Measurements from ENCODE around the gene SLC46A1.
A peak's percentile ranks its signal among the peaks of the same experiment; 100 is the strongest.

Gene SLC46A1

DNA sequence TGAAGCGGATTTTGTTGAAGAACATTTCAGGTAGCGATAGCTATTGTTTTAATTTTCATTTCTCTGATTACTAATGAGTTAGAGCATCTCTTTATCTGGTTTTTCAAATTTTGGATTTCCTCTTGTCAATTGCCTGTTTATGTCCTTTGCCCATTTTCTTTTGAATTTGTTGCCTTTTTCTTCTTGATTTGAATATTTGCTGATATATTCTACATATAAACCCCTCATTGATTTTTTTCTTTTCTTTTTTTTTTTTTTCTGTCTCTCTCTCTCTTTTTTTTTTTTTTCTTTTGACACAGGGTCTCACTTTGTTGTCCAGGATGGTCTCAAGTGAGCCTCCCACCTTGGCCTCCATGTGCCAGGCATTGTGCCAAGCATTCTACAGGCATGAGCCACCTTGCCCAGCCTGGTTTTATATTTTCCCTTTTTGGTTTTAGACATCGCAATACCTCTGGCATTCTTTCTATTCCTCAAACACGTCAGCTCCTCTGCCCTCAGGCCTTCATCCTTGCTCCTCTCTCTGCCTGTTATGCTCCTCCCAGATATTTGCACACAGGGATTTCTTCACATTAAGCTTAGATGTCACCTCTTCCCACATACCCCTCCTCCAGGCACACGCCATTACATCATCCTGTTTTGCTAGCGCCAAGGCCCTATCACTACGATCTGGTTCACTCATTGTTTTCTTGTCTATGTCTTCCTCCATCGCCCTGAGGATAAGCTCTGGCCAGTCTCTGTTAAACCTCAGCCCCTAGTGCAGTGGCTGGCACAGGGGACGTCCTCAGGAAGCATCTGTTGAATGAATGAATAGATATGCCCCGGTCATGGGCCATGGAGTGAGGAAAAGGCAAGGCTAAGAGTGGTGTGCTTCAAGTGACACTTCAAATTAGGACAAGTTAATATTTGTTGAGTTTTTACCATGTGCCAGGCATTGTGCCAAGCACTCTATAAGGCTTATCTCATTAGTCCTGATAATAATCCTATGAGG is 25.9 kb downstream of the SLC46A1 start:
- DNase-seq, result no peak

DNA sequence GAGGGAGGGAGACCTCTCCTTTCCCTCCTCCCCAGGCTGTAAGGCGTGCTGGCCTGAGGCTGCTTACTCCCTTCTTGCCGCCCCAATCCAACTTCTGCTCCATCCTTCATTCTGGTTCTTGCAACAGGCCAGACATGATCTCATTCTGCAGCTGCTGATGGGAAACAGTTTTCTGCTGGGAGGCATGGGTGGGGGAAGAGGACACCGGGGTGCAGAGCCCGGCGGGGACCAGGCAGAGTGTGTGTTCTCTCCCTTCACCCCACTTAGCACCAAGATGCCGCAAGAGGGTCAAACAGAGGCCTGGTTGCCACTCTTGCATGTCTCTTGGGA is 33.1 kb downstream of the SLC46A1 start:
- DNase-seq, result no peak

DNA sequence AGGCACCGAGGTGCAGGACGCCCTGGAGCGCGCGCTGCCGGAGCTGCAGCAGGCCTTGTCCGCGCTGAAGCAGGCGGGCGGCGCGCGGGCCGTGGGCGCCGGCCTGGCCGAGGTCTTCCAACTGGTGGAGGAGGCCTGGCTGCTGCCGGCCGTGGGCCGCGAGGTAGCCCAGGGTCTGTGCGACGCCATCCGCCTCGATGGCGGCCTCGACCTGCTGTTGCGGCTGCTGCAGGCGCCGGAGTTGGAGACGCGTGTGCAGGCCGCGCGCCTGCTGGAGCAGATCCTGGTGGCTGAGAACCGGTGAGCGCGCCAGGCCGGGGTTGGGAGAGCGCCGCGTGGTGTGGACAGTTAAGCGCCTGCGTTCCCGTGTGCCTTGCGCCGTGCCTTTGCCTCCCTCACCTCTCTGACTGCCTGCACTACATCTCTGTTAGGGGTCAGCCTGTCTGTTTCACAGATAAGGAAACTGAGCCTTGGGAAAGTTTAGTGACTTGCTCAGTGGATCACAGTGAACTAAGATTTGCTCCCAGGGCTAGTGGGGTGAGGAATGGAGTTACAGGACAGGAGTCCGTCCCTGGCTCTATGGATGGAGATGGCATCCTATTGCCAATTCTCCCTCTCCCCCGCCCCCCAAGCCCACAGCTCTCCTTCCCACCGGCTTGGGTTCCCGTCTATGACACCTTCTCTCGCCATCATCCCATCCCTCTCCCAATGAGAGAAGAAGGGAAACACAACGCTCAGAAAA is 33.6 kb downstream of the SLC46A1 start:
- DNase-seq, result peak; percentile 53

DNA sequence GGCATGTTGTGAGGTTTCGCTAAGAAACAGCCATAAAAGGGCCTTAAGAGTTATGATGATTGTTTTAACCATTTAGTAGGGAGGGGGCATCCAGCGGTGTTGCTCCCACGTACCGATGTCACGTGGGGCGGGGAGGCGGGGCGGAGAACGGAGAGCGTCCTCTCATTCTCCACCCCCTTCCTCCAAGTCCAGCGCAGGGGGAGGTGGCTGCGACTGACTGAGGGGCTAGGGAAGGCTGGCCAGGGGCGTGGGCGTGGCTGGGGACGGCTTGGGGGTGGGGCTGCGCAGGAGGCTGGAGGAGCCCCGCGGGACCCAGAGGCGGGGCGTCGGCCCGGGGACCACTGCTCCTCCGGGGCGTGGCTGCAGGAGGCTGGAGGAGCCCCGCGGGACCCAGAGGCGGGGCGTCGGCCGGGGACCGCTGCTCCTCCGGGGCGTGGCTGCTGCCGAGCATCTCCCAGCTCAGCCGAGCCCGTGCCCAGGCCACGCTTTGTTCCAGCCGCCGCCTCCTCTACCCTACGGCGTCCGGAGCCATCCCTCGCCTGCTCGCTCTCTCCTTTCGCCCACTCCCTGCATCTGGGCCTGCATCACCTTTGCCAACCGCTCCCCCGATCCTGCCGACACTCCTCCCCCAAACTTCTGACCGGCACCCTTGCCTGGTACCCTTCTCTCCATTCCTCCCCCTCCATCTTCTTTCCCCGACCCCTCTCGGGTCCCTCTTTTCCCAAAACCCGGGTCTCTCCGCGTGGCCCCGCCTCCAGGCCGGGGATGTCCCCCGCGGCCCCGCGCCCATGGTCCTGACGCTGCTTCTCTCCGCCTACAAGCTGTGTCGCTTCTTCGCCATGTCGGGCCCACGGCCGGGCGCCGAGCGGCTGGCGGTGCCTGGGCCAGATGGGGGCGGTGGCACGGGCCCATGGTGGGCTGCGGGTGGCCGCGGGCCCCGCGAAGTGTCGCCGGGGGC is 34.5 kb downstream of the SLC46A1 start, which contains the start of gene SARM1:
Gene SARM1 (plus strand): TSS at position 450 of the 958 bp plus-strand sequence. CDS start 339 bp downstream, at position 789.
- peak; percentile 90 for DNase-seq

DNA sequence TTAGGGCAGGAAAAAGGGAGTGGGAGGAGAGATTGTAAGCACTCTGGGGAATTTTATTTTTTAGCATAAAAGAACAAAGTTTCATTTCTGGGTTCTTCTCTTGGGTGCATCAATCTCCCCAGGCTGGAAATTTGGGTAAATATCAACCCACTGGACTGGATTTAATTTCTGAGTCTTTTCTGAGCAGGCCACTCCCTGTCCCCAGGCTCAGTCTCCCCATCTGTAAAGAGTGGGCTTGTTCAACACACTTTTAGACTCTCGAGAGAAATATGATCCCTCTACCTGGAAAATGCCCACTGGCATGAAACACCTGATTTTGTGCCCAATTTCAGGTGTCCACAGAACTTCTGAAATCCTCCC is 35.3 kb downstream of the SLC46A1 start:
- DNase-seq, result no peak

DNA sequence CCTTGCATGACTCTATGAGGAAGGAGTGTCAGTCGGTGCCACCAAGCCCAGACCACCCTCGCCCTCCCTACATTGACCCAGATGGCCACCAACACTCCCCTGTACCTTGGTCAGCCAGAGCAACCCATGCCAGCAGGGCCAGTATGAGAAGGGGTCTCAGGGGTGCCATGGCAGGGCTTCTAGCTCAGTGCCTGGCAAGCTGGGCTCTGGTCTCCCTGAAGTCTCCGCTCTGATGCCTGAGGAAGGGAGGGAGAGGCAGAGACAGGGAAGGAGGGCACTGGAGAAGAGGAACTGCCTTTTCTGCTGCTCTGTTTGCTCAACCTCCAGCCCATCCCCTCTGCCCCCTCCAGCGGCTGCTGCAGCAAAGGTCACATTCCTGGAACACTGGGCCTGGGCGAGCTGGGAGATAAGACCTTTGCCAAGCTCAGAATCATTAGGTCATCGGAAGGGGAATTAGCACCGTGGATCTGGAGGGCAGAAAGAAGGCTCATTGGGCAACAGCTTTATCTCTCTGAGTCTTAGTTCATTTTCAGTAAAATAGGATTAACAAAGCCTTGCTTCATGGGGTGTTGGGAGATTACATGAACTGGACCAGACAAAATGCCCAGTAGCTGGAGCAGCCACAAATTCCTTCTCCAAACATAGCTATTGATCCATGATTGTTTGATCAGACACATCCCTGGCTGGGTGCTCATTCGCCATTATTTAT is 35.8 kb downstream of the SLC46A1 start, which contains the start of gene VTN:
Gene VTN (minus strand): TSS at position 273 of the 709 bp plus-strand sequence. CDS start 104 bp downstream, at position 169.
- DNase-seq, result no peak

DNA sequence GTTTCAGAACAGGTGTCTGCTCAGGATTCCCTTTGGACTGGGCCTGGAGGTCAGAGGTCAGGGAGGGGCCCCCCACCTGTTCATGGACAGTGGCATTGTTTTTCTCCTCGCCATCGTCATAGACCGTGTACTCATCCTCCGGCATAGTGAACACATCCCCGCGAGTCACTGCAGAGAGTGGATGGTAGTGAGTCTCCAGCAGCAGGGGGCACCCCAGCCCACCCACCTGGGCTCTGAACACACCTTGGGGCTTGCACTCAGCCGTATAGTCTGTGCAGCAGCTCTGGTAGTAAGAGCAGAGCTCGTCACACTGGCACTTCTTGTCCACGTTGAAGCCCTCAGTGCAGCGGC is 36.4 kb downstream of the SLC46A1 start:
- DNase-seq, result no peak

DNA sequence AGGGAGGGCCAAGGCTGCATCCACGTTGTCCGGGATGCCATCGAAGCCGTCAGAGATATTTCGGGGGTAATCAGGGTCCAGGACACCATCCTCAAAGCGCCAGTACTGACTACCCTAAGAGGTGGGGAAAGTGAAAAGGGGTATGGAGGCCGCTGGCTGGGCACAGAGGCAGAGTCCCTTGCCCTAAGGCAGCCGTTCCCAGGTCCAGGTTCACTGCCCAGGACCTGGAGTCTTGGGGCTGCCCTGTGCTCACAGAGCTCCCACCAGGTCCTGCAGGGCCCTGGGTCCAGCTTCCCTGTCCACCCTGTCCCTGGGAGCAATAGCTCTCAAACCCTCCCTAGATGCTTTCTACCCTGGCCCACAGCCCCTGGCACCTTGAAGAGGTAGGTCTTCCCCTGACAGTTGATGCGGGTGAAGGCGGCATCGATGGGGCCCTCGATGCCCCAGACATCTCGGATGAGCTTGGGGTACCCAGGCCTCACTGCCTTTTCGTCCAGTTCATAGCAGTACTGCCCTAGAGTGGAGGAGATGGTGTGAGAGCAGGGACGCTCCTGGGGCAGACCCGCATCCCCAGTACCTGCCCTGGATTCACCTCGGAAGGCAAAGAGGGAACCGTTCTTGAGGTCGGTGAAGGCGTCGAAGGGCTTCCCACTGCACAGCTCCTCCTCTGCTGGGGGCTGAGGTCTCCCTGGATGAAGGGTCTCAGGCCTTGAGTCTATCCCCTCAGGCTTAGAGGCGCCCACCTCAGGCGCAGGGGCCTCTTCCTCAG is 36.9 kb downstream of the SLC46A1 start:
- DNase-seq, result no peak

DNA sequence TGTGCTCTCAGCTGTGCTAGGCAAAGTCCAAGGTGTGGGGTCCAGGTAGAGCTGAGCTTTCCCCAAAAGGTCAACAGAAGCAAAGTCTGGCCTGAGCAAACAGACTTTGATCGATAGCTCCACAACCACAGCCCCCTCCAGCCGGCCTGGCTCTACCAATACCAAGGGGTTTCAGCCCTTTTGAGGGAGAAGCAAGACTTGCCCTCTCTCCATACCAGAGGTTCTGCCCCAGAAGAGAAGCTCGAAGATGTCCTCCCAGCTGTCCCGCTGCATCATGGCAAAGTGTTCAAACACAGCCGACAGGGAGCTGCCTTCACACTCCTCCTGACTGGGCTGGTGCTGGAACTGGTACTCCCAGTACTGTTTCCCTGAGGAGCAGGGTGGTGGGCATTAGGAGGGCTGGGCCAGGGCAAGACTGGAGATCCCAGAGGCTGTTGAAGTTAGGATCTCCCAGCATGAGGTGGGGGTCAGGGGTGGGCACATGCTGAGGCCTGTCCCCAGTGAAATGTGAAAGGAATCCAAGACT is 37.6 kb downstream of the SLC46A1 start:
- DNase-seq, result no peak

DNA sequence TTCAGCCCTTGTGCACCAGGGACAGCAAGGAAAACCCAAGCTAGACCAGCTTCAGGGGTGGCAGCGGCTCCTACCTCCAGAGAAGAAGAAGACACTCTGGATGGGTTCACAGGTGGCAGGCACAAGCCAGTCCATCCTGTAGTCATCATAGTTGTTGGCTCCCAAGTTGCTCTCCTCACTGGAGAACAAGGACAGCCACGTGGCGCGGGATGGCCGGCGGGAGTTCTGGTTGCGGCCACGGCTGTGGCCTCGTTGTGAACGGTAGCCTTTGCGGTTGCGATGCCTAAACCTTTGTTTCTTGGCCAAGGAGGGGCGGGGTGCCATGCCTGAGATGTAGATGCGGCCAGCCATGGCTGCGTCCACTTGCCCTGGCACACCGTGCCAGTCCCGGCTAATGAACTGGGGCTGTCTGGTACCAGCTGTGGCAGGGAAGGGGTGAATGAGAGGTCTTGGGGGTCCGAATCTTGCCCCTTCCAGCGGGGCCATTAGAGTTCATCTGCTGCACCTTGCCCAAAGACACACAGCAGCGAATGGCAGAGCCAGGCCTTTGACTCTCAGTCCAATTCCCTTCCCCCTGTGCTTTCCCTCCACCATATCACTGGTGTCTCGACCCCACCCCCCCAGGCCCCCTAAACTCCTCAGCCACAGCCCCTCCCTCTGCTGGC is 38.2 kb downstream of the SLC46A1 start:
- DNase-seq, result no peak

DNA sequence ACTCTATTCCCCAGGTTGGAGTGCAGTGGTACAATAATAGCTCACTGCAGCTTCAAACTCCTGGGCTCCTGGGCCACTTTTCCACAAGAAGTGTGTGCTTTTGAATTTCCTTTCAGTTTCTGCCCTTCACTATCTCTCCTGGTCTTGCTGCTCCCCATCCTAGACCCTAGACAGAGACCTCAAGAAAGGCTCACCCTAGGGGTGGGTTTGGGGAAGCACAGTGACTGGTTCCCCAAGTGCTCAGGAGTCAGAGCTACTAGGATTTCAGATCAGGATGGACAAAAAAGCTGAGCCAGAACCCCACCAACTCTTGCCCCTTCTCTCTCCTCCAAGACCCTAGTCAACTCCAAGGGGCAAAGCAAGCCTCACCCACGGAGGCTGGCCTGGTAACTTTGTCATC is 39.4 kb downstream of the SLC46A1 start:
- no peak for DNase-seq

DNA sequence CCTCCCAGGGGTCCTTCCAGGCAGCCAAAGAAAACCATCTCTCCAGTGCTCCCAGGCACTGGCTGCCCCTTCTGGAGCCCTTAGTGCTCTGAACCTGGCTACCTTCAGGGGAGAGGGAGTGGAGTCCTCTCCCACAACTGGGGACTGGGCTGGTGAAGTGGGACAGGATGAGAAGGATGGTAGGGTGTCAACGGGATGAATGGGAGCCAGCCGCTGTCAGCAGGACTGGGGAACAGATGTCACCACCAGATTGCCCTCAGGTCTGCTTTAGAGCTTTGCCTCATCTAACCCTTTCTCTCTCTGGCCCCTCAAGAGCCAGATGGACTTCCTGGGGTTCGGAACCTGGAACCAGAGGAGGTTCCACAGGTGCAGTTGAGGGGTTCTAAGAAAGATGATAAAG is 40.5 kb downstream of the SLC46A1 start:
- no peak for DNase-seq

DNA sequence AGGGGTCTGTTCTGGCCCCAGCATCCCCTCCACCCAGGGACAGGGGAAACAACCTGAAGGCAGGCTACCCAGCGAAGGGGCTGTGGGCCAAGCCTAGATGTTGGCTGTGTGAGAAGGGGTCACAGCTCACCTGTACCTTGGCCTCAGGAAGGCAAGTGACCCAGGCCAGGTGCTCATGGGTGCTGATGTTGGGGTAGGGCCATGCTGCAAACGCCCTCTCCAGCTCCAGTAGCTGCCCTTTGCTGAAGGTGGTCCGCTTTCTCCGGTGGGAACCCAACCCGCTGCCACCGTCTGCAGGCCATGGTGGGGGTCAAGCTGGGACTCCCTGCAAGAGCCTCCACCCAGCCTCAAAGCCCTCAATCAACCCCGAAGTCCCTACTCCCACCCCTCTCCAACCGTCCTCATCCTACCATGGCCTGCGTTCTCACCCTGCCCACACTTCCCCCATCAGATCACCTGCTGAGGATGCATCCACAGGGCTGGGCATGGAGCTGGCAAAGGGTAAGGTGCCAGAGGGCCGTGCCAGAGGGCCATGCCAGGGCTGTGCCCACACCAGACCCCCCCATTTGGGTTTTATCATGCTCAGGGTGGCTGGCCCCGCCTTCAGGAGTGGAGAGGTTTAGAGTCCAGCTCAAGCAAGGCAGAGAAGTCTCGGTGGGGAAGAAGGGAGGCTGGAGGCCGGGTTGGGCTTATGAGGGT is 41.2 kb downstream of the SLC46A1 start, which contains the start of gene SEBOX:
Gene SEBOX (minus strand): TSS at position 535 of the 699 bp plus-strand sequence. CDS start 48 bp downstream, at position 487.
- DNase-seq, result no peak

DNA sequence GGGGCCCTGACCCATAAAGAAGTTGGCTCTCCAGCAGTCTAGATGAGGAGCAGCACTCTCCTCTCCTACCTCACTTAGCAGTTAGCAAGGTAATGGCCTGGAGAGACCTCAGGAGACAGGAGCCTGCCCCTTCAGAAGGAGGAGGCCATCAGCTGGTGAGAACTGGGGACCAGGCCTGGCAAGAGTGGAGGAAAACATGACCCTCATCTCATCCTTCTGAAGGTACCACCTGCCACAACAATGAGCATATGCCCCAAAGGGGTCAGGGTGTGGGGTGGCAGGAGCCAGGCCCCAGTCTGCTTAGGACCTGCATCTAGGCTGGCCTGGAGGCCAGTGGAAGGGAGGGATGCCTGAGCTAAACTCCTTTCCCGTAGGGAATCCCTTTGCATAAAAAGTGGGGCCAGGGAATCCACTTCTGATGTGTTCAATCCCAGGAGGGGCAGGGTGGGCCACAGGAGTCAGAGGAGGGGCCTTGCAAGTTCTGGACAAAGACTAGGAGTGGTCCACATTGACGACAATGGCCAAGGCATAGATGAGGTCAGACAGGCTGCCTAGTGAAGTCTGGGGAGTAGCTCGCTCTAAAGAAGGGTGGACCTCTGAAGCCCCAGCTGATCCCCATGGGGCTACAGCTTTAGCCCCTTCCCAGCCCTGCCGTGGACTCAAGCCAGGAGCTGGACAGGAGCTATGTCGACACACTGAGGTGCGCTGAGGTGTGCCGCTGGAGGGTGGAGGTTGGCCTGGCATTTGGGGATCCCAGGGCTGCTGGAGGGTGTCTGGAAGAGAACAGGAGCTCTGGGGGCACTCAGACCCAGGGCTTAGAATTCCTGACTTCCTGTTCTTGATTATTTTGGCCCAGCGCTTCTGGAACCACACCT is 42.0 kb downstream of the SLC46A1 start:
- no peak for DNase-seq

DNA sequence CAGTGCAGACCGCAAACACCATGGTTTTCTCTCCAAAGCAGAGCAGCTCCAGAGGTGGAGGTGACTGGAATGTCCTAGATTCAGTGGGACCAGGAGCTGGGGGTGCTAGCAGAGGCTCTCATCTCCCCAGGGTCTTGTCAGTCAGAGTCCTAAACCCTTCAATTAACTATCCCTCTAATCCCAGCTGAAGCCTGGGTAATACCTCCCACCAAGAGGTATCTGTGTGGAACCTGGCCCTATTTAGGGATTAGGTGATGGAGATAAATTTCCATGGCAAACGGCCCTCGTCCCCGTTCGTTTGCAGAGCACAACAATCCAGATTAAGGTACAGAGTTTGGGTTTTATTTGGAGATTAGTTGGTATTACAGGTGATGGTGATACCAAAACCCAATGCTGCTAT is 42.8 kb downstream of the SLC46A1 start:
- no peak for DNase-seq

DNA sequence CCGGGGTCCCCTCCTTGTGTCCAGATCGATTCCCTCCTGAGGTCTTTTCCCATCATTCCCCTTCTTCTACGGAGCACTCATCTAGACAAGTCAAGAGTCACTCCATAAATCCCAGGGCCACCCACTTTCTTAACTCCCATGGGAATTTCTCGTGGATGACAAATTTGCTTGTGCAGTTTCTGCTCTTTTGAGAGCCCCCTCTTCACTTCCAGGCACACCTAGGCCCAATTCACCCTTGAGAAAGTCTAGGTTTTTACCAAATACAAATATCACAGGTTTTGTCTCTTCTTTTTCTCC is 48.2 kb downstream of the SLC46A1 start:
- no peak for DNase-seq

DNA sequence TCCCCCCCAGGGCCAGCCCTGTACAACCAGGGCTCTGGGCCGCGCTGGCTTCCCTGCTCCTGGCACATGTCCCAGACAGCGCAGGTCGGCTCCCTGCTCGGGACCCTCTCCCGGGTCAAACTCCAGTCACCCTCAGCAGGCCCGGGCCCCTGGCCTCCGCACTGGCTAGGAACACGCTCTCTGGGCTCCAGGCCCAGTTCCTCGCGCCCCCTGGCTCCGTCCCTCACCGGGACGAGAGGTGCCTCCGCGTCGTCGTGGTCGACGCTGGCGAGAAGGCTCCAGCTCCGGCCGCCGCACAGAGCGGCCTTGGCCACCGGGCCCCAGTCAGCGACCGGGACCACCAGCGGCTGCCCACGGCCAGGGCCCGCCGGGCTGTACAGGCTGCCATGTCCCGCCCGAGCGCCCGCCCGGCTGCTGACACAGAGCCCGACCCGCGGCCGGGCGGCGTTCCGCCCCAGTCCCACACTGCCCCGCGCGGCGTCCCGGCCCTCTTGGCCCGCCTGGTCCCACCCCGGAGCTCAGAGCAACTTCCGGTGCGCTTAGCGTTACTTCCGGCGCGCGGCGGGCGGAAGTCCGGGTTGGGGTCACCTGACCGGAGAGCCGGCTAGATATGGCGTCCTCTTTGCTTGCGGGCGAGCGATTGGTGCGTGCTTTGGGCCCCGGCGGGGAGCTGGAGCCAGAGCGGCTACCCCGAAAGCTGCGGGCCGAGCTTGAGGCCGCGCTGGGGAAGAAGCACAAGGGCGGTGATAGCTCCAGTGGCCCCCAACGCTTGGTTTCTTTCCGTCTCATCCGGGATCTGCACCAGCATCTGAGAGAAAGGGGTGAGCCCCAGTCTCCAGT is 48.7 kb downstream of the SLC46A1 start, which contains the start of gene POLDIP2:
Gene POLDIP2 (minus strand): TSS at position 467 of the 840 bp plus-strand sequence. CDS start 79 bp downstream, at position 388.
- DNase-seq, result peak; percentile 97

DNA sequence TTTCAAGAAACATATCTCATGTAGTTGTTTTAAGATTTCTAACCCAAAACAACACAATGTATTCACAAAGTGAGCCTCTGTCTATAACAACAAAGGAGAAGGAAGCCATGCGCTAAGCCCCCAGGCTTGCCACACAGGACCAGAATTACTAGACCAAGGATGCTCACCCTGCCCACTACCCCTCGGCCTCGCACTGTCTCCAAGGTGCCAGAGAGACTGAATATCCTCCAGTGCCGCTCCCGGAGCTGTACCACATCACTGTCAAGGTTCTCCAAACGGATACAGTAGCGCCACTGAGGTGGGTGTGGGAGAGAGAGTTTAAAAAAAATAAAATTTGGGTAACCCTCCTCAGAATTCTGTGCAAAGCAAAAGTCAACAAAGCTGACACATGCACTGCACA is 55.7 kb downstream of the SLC46A1 start:
- no peak for DNase-seq
